Neuronal stem cell (in vitro differentiated cells): ENCODE results near the gene GAPVD1.

Source experiments
- DNase-seq: peaks from one replicate; pipeline ENCODE4 v3.0.0-alpha.2; 2013; ENCODE audit warnings: low spot score
- H2AFZ ChIP-seq: one replicate; pipeline ENCODE4 v1.6.1; 2013; ENCODE audit warnings: mild to moderate bottlenecking, low read length, inconsistent platforms
- H2AK5ac ChIP-seq: 2 replicates; pipeline ENCODE4 v1.6.1; 2013; ENCODE audit warnings: low read depth, mild to moderate bottlenecking, inconsistent platforms, low read length, moderate library complexity, mixed read lengths
- H2BK120ac ChIP-seq: 2 replicates; pipeline ENCODE4 v1.6.1; 2013; ENCODE audit warnings: low read depth, mild to moderate bottlenecking, inconsistent platforms, low read length, moderate library complexity, mixed read lengths
- H2BK12ac ChIP-seq: one replicate; pipeline ENCODE4 v1.6.1; 2013; ENCODE audit warnings: low read length, inconsistent platforms
- H2BK15ac ChIP-seq: 2 replicates; pipeline ENCODE4 v1.6.1; 2013; ENCODE audit warnings: mild to moderate bottlenecking, low read length, inconsistent platforms, mixed read lengths
- H2BK5ac ChIP-seq: one replicate; pipeline ENCODE4 v1.6.1; 2013; ENCODE audit warnings: inconsistent platforms, mild to moderate bottlenecking, low read length, moderate library complexity
- H3K14ac ChIP-seq: one replicate; pipeline ENCODE4 v1.6.1; 2013; ENCODE audit warnings: low read length, inconsistent platforms
- H3K18ac ChIP-seq: 2 replicates; pipeline ENCODE4 v1.6.1; 2013; ENCODE audit warnings: low read length, inconsistent platforms
- H3K23ac ChIP-seq: 2 replicates; pipeline ENCODE4 v1.6.1; 2013; ENCODE audit warnings: low read depth, mild to moderate bottlenecking, mixed read lengths, low read length, inconsistent platforms; ENCODE audit not compliant: poor library complexity
- H3K27ac ChIP-seq: replicated peaks from 3 replicates; pipeline ENCODE4 v1.5.1; 2013; ENCODE audit warnings: low read length, inconsistent platforms
- H3K27me3 ChIP-seq, 3 experiments: 2 replicates each; pipeline ENCODE4 v1.6.1; 2013; ENCODE audit warnings: low read length in 3 of 3, mild to moderate bottlenecking in 2 of 3, inconsistent platforms in 1 of 3, low read depth in 1 of 3, mixed read lengths in 1 of 3, moderate library complexity in 1 of 3; ENCODE audit not compliant: control insufficient read depth in 3 of 3, insufficient read depth in 3 of 3
- H3K36me3 ChIP-seq, 2 donors: replicated peaks in 1 of 2; 2 replicates each; pipeline ENCODE4 v1.6.1; 2013; ENCODE audit warnings: low read length in 2 of 2; ENCODE audit not compliant: control insufficient read depth in 2 of 2, insufficient read depth in 2 of 2
- H3K4ac ChIP-seq: 2 replicates; pipeline ENCODE4 v1.6.1; 2013; ENCODE audit warnings: inconsistent platforms, mild to moderate bottlenecking, low read length, moderate library complexity
- H3K4me1 ChIP-seq, 2 donors: 1 replicate in 1 of 2; 2 replicates in 1 of 2; pipeline ENCODE4 v1.6.1; 2013; ENCODE audit warnings: low read length in 2 of 2, low read depth in 1 of 2; ENCODE audit not compliant: control insufficient read depth in 2 of 2, insufficient read depth in 1 of 2
- H3K4me2 ChIP-seq: one replicate; pipeline ENCODE4 v1.6.1; 2013; ENCODE audit warnings: mild to moderate bottlenecking, low read length, inconsistent platforms; ENCODE audit not compliant: insufficient read depth, poor library complexity, severe bottlenecking
- H3K4me3 ChIP-seq, 2 donors: 2 replicates each; pipeline ENCODE4 v1.5.1; 2013; ENCODE audit warnings: low read length in 2 of 2, mild to moderate bottlenecking in 2 of 2, inconsistent platforms in 1 of 2, moderate library complexity in 1 of 2
- H3K79me1 ChIP-seq: one replicate; pipeline ENCODE4 v1.6.1; 2013; ENCODE audit warnings: low read depth, mild to moderate bottlenecking, inconsistent platforms, low read length, moderate library complexity
- H3K9ac ChIP-seq: one replicate; pipeline ENCODE4 v1.6.1; 2013; ENCODE audit warnings: mild to moderate bottlenecking, low read depth, low read length, inconsistent platforms; ENCODE audit not compliant: poor library complexity
- H3K9me3 ChIP-seq, 2 donors: replicated peaks in 1 of 2; 2 replicates each; pipeline versions ENCODE3 to v1.6.1; 2013; ENCODE audit warnings: low read length in 2 of 2, mild to moderate bottlenecking in 2 of 2, inconsistent platforms in 1 of 2, low read depth in 1 of 2, mixed read lengths in 1 of 2, moderate library complexity in 1 of 2; ENCODE audit not compliant: control insufficient read depth in 2 of 2, insufficient read depth in 1 of 2
- H4K8ac ChIP-seq: one replicate; pipeline ENCODE4 v1.6.1; 2013; ENCODE audit warnings: low read depth, mild to moderate bottlenecking, inconsistent platforms, low read length, moderate library complexity
- H4K91ac ChIP-seq: one replicate; pipeline ENCODE4 v1.6.1; 2013; ENCODE audit warnings: low read length, low read depth, mild to moderate bottlenecking, inconsistent platforms; ENCODE audit not compliant: poor library complexity
- WGBS, 2 donors: extraction: QIAGEN DNeasy Blood & Tissue Kit; methylation state at CpG; one replicate each; pipeline ENCODE4 v1.1.7; 2013; ENCODE audit warnings: missing lambda C conversion rate in 2 of 2, mixed read lengths in 1 of 2; ENCODE audit not compliant: insufficient read length in 2 of 2, insufficient replicate concordance in 1 of 2; ENCODE audit errors: extremely low coverage in 2 of 2; 5-methylcytosine and 5-hydroxymethylcytosine counted together

Gene GAPVD1

DNA sequence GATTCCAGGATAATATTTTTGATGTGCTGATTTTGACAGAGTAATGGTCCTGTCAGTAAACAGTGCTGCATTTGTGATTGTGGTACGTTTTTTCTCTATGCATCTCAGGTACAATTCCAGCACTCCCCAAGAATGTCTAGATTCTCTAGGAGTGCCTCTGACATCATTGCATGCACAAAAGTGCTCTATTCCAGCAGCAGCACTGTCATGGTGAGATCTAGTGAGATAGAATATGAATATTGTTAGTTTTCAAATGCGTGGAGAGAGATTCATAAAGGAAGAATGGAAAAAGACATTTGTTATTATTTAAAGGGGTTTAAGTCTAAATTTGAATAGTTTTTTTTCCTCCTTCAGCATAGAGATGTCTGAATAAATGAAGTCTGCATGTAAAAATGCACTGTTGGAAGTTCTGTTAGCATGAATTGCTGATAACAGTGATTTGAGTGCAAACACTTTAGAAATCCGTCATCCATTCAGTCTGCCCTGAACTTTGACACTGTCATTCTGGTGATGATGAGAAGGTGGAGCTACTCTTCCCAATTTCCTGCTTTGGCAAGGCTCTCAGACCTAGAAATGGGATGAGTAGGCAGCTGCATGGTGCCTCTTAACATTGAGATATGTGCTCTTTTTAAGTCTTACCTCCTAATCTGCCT lies 84.6 kb downstream of the GAPVD1 start:
- Histone ChIP-seq H3K79me1 (no peaks in the 10 kb centered on the region), H3K4me1 (peaks cover 6 to 22% of the 10 kb centered on the region in 2 donors), H3K14ac (no peak overlapping the region), H2BK12ac (no peak overlapping the region), H3K27ac (no peak overlapping the region), H3K23ac (no peak overlapping the region), H3K27me3 (no peaks in the 10 kb centered on the region), H2BK5ac (no peak overlapping the region), H3K18ac (no peak overlapping the region), H3K4me3 (no peak overlapping the region), H3K9ac (no peak overlapping the region), H2AFZ (no peak overlapping the region), H3K36me3 (peaks cover 21 to 84% of the 10 kb centered on the region in 2 donors), H2AK5ac (no peak overlapping the region), H3K4me2 (no peak overlapping the region), H3K9me3 (peaks cover 3 to 16% of the 10 kb centered on the region in 2 donors), H2BK15ac (no peak overlapping the region), H4K8ac (no peak overlapping the region), H3K4ac (no peak overlapping the region), H4K91ac (no peak overlapping the region), H2BK120ac (no peak overlapping the region)
- WGBS, 2 donors: 100% methylated on average over 1 of the region's 3 CpGs; no CpG with 5 or more reads in 1 of the 2 donors
- DNase-seq: no peak

DNA sequence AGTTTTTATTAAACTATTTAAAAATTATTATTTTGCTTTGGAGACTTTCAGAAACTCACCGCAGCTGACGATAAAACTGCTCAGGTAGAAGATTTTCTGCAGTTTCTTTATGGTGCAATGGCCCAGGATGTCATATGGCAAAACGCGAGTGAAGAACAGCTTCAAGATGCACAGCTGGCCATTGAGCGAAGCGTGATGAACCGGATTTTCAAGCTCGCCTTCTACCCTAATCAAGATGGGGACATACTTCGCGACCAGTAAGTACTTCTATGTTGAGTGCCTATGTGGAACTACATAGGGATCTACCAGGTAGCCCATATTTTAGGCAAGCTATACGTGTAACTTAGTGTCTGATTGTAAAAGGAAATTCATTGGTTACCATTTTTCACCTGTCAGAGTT lies 94.0 kb downstream of the GAPVD1 start:
- no peak overlapping the region for H2BK120ac ChIP-seq
- H3K4me1 ChIP-seq: no peaks in the 10 kb centered on the region
- WGBS, 2 donors: no CpG with 5 or more reads among the region's 11 CpGs
- no peak overlapping the region for H2BK5ac ChIP-seq
- no peak overlapping the region for H4K91ac ChIP-seq
- DNase-seq: no peak
- no peak overlapping the region for H2BK15ac ChIP-seq
- no peak overlapping the region for H3K18ac ChIP-seq
- H2BK12ac ChIP-seq: no peak overlapping the region
- no peak overlapping the region for H2AFZ ChIP-seq
- H3K4me2 ChIP-seq: no peak overlapping the region
- no peaks in the 10 kb centered on the region for H3K27me3 ChIP-seq
- H3K27ac ChIP-seq: no peak overlapping the region
- no peaks in the 10 kb centered on the region for H3K79me1 ChIP-seq
- no peak overlapping the region for H4K8ac ChIP-seq
- H3K36me3 ChIP-seq: peaks cover 27 to 94% of the 10 kb centered on the region in 2 donors
- no peak overlapping the region for H3K4ac ChIP-seq
- no peak overlapping the region for H2AK5ac ChIP-seq
- H3K14ac ChIP-seq: no peak overlapping the region
- H3K4me3 ChIP-seq: no peak overlapping the region
- H3K9ac ChIP-seq: no peak overlapping the region
- peaks cover 3 to 18% of the 10 kb centered on the region in 2 donors for H3K9me3 ChIP-seq
- H3K23ac ChIP-seq: no peak overlapping the region

- Histone ChIP-seq H3K9ac (no peak overlapping the region), H3K4me1 (no peaks in the 10 kb centered on the region)
Observed at GRCh38 chr9:125356032-125356431, 94.4 kb downstream of the GAPVD1 start.

GRCh38 chr9:125359011-125359410 lies 97.4 kb downstream of the GAPVD1 start:
- Histone ChIP-seq H2AK5ac (no peak overlapping the region), H3K27me3 (no peaks in the 10 kb centered on the region), H2BK15ac (no peak overlapping the region), H2BK5ac (no peak overlapping the region), H3K23ac (no peak overlapping the region), H3K27ac (no peak overlapping the region), H3K4me1 (no peaks in the 10 kb centered on the region), H3K4ac (no peak overlapping the region), H3K4me3 (no peak overlapping the region), H2BK120ac (no peak overlapping the region), H3K36me3 (peaks cover 19 to 97% of the 10 kb centered on the region in 2 donors), H2BK12ac (no peak overlapping the region), H3K9me3 (no peaks in the 10 kb centered on the region), H3K9ac (no peak overlapping the region), H3K14ac (no peak overlapping the region), H4K91ac (no peak overlapping the region), H3K79me1 (no peaks in the 10 kb centered on the region), H3K4me2 (no peak overlapping the region), H4K8ac (no peak overlapping the region), H2AFZ (no peak overlapping the region), H3K18ac (no peak overlapping the region)
- no CpG with 5 or more reads among the region's 1 CpG for WGBS, 2 donors
- no peak for DNase-seq

More at GRCh38 chr9:125356032-125356431, 94.4 kb downstream of the GAPVD1 start:
- Histone ChIP-seq H3K4ac (no peak overlapping the region), H3K27ac (no peak overlapping the region), H3K14ac (no peak overlapping the region), H2BK12ac (no peak overlapping the region), H3K4me2 (no peak overlapping the region), H2BK15ac (no peak overlapping the region), H3K18ac (no peak overlapping the region), H3K36me3 (peaks cover 24 to 94% of the 10 kb centered on the region in 2 donors), H3K27me3 (no peaks in the 10 kb centered on the region), H3K79me1 (no peaks in the 10 kb centered on the region), H3K9me3 (peaks cover 2 to 13% of the 10 kb centered on the region in 2 donors), H2BK120ac (no peak overlapping the region), H2BK5ac (no peak overlapping the region), H4K91ac (no peak overlapping the region), H2AK5ac (no peak overlapping the region), H3K23ac (no peak overlapping the region), H3K4me3 (no peak overlapping the region), H4K8ac (no peak overlapping the region), H2AFZ (no peak overlapping the region)
- WGBS, 2 donors: no CpG with 5 or more reads among the region's 3 CpGs
- no peak for DNase-seq
